HG03159 (cell line): ENCODE results near the gene FNDC11.

ENCODE experiments used
- ATAC-seq: cut with Tn5 transposase; IDR thresholded peaks from one replicate; pipeline ENCODE4 v1.9.1; 2021; ENCODE audit warnings: mild to moderate bottlenecking, moderate library complexity; ENCODE audit not compliant: unreplicated experiment

FNDC11 gene

GRCh38 chr20:63525185-63525584 is 28.8 kb upstream of the FNDC11 start:
- no peak for ATAC-seq

DNA sequence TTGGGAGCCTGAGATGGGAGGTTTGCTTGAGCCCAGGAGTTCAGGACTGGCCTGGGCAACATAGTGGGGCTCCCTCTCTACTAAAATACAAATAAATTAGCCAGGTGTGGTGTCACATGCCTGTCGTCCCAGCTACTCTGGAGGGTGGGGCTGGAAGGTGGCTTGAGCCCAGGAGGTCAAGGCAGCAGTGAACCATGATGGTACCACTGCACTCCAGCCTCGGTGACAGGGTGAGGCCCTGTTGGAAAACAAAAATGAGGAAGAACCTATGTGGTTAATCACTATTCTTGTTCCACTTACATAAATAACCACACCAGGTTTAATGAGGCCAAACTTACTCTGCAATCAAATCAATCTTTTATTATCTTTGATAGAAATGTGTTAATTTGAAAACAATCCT is 28.0 kb upstream of the FNDC11 start:
- no peak for ATAC-seq

DNA sequence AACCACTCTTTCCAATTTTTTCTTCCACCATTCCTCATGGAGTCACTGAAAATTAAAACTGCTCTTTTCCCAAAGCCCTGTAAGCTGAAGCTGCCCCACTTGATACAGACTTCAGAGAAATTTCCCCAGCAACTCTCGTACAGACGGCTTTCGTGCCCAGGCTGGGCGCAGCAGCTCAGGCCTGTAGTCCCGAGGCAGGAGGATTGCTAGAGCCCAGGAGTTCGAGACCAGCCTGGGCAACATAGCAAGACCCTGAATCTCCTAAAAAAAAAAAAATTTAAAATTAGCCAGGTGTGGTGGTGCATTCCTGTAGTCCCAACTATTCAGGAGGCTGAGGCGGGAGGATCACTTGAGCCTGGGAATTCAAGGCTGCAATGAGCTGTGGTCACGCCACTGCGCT is 26.8 kb upstream of the FNDC11 start:
- ATAC-seq = no peak

GRCh38 chr20:63529180-63529860 is 24.6 kb upstream of the FNDC11 start:
- ATAC-seq = no peak

- no peak for ATAC-seq
Observed at GRCh38 chr20:63529861-63530787, 23.8 kb upstream of the FNDC11 start.

DNA sequence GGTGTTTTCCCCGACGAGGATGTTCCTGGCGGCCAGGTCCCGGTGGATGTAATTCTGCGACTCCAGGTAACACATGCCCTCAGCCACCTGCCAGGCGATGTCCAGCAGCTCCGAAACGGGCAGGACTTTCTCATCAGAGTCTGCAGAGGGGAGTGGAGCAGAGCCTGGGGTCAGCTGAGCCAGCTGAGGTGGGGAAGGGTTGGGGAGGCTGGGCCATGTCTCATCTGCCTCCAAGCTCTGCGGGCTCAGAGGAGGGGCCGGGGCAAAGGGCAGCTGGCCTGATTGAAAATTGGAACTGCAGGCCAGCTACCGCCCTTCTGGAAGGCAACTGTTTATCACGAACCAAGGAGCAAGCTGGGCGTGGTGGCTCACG is 23.2 kb upstream of the FNDC11 start:
- ATAC-seq = no peak

DNA sequence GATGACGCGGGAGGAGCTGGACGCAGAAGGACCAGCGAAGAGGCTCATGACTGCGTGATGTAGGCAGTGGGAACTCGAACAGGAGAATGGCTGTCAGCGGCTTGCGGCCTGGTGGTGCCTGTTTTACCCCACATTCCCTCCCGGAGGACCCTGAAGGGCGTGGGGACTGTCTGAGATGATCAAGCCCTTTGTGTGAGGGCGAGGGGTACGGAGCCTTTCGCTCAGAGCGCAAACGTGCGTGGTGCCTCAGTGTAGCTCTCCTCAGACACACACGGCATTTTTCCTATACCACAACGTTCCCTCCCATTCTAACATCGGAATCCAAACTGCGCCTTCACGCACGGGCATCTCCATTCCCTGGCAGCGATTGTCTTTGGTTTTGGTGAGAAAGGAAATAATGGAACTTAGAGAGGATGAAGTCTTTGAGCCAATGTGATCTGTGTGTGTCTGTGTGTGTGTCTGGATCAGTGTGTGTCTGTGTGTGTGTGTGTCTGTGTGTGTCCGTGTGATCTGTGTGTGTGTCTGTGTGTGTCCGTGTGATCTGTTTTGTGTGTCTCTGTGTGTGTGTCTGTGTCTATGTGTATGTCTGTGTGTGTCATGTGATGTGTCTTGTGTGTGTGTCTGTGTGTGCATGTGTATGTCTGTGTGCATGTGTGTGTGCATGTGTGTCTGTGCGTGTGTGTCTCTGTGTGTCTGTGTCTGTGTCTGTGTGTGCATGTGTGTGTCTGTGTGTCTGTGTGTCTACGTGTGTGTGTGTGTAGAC is 22.1 kb upstream of the FNDC11 start:
- ATAC-seq = no peak

- ATAC-seq = no peak
Observed at GRCh38 chr20:63532449-63532971, 21.4 kb upstream of the FNDC11 start.

DNA sequence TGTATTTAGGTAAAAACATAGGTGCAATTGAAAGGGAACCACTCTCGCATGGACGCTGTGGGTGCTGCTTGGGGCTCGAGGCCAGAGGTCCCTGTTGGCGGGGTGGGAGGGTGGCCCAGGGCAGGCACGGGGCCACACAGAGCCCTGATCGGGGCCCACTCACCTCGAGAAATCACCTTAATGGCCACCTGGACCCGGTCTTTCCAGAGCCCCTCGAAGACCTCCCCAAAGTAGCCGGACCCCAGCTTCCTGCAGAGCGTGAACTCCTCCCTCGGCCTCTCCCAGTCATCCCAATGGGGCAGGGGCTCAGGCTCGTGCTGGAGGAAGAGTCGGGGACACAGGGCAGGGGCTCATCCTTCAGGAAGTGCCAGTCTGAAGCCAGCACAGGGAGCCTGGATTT is 20.6 kb upstream of the FNDC11 start:
- ATAC-seq = no peak

GRCh38 chr20:63533871-63534393 is 20.0 kb upstream of the FNDC11 start:
- ATAC-seq = no peak

DNA sequence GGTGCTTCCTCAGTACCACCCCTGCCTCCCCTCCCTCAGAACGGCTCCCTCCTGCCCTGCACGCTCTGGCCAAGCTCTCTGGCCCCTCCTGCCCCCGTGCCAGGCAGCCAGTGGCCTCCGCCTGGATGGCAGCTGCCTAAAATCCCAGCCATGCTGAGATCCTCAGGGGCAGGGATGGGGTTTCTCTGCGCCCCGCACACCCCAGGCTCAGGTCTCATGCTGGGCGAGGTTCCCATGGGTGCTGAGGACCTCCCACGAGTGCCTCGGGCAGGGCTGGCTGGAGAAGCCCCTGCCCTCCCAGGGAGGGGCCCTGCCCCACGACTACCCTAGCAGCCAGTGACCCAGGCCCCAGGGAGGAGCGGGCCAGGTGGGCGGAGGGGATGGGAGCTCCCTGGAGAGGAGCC is 19.5 kb upstream of the FNDC11 start:
- ATAC-seq = no peak

DNA sequence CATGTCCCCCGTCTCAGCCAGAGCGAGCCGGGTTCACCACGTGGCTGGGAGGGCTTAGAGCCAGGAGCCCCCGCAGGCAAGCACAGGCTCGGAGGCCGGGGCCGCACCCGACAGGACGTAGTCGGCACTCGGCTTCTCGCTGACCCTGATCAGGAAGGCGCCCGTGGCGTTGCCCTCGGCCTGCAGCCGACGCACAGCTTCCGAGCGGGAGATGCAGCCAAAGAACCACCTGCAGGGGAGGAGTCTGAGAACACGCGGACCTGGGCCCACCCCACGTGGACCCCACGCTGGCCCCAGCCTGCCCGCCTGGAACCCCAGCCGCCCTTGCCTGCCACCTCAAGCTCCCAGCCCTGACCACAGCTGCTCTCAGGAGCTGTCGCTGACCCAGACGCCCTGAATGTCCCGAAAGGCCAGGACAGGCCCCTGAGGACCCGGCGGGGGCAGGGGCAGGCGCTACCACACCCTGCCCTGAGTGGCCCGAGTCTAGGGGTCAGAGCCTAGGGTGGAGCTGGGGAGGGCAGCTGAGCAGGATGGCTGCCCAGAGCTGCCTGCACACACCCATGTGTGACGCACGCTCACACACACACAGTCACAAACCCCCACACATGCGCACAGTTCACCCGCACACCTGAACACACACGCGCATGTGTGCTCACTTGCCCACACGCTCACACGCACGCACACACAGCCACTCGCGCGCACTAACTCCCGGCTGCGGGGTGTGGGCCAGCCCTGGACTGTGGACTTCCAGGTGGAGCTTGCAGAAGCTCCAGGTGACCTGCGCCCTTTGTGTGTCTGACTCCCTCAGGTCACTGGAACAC is 18.9 kb upstream of the FNDC11 start:
- ATAC-seq = no peak

GRCh38 chr20:63536241-63536977 is 17.6 kb upstream of the FNDC11 start:
- no peak for ATAC-seq

GRCh38 chr20:63536997-63537524 is 16.9 kb upstream of the FNDC11 start, which contains the start of gene PTK6:
TSS of gene PTK6 (minus strand) at chr20:63537376. CDS start at chr20:63537314, 62 bp downstream.
- no peak for ATAC-seq

DNA sequence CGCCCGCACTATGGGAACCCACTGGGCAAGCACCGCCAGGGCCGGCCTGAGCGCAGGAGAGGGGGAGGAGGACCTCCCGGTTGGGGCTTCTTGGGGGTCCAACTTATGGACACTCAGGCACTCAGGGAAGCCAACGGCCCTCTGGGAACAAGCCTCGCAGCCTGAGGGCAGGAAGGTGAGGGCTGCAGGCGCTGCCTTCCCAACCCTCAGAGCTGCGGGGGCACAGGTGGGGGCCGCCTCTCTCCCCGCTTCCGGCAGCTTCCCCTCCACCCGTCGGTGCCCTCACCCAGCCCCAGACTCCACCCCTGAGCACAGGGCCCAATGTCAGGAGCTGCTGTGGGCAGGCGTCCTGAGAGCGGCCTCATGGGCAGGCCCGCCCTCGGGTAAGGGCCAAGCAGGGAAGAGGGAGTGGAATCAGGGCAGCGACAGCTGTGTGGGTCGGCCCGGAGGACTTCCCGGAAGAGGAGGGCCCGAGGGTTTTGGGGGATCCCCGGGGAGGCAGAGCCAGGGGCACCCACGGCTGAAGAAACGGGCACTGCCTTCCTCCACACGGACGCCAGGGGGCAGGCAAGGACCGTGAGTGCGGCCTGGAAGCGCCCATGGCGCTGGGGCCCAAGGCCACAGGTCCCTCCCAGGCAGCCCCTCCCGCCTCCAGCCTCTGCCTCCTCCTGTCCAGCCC is 16.3 kb upstream of the FNDC11 start:
- peak; percentile 80 for ATAC-seq

DNA sequence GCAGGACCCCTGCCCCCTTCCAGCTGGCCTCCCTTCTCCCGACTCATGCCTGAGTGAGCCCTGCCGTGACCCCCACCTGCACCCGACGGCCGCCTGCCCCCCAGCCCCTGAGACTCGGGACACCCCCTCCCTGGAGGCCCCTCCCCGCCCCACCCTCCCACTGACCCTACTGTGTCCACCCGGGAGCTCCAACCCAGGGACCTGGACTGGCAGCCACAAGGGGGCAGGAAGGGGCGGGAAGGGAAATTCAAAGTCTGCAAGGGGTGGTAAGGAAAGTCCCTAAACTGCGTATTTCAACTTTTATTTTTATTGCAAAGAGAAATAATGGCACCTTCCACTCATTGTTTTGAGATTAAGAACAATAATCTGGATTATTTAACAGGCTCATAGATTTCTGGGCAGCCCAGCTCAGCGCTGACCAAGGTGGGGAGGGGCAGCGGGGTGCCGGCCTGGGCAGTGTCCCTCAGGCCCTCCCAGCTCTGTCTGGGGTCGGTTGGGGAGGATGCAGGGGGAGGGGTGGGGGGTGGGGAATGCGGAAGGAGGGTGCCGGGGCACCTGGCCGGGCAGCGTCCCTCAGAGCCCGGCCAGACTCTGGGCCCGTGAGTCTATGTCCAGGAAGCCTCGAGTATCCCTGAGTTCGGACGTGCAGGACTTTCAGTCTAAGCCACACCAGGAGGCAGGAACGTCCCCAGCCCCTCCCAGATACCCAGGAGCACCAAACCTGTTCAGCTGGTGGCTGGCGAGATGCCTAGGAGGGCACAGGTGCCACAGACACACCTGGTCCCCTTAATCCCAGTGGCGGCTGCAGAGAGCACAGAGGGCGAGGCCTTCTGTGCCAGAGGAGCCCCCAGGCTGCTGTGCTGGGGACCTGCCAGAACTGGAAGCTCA is 15.5 kb upstream of the FNDC11 start:
- ATAC-seq = peak; percentile 3

DNA sequence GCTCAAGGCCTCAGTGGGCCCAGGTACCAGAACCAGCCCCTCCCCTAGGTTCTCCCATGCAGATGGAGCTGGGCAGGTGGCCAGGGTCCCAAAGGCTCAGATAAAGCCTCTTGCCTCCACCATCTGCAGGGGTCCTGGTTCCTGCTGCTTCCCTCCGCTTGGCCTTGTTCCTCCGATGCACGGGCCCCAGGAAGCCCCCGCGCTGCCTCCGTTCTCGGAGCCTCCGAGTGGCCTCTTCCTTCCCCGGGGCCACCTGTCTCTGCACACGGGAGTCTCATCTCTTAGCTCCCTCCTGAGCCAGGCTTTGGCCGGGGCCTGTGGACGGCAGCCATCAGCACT is 14.9 kb upstream of the FNDC11 start:
- no peak for ATAC-seq
